HepG2 (cell line): ENCODE results near the gene PPP1R13L. TPM values are rescaled to one million over a fixed set of nuclear protein-coding genes. Genes with fewer than 3 reads are reported as not detected.
A peak's percentile ranks its signal among the peaks of the same experiment; 100 is the strongest.

Source experiments
- AKAP8 ChIP-seq: sonication (generic); formaldehyde crosslinking; IDR thresholded peaks from 2 replicates; pipeline ENCODE4 v1.5.1; 2020; ENCODE audit warnings: mild to moderate bottlenecking, missing genetic modification reagents
- CHD2 ChIP-seq: IDR thresholded peaks from 2 replicates; pipeline ENCODE4 v1.6.1; 2011; ENCODE audit warnings: low read depth, low read length, improper control_type of control experiment
- FOXJ3 ChIP-seq: sonication (generic); formaldehyde crosslinking; IDR thresholded peaks from 2 replicates; pipeline ENCODE4 v1.4.0; 2020; ENCODE audit warnings: missing genetic modification reagents, mild to moderate bottlenecking, borderline replicate concordance
- HMGA1 ChIP-seq: sonication (generic); formaldehyde crosslinking; conservative IDR thresholded peaks from 2 replicates; pipeline ENCODE4 v1.4.0; 2020; ENCODE audit warnings: missing genetic modification reagents
- HNRNPUL1 ChIP-seq: fragments of 200-400 bp; formaldehyde crosslinking; IDR thresholded peaks from 2 replicates; pipeline ENCODE4 v1.6.1; 2017; ENCODE audit warnings: low read depth, mild to moderate bottlenecking, low read length, moderate library complexity
- NCOA5 ChIP-seq: sonication (generic); formaldehyde crosslinking; IDR thresholded peaks from 2 replicates; pipeline ENCODE4 v1.4.0; 2020; ENCODE audit warnings: missing genetic modification reagents
- PHB2 ChIP-seq: fragments of 450-650 bp; IDR thresholded peaks from 2 replicates; pipeline ENCODE4 v1.6.1; 2018; ENCODE audit not compliant: partially characterized antibody
- PRDM4 ChIP-seq: sonication (generic); formaldehyde crosslinking; IDR thresholded peaks from 2 replicates; pipeline ENCODE4 v1.9.0; 2021; ENCODE audit warnings: missing genetic modification reagents, borderline replicate concordance
- STAT5B ChIP-seq: sonication (generic); formaldehyde crosslinking; IDR thresholded peaks from 2 replicates; pipeline ENCODE4 v1.4.0; 2020; ENCODE audit warnings: missing genetic modification reagents
- ZNF713 ChIP-seq: sonication (generic); formaldehyde crosslinking; IDR thresholded peaks from 2 replicates; pipeline ENCODE4 v1.4.0; 2020; ENCODE audit warnings: mild to moderate bottlenecking, missing genetic modification reagents
- ZNF761 ChIP-seq: sonication (generic); formaldehyde crosslinking; conservative IDR thresholded peaks from 2 replicates; pipeline ENCODE4 v1.4.0; 2020; ENCODE audit warnings: mild to moderate bottlenecking, missing genetic modification reagents
- ZNF777 ChIP-seq: sonication (generic); formaldehyde crosslinking; IDR thresholded peaks from 2 replicates; pipeline ENCODE4 v1.4.0; 2020; ENCODE audit warnings: missing genetic modification reagents
- ZUFSP ChIP-seq: sonication (generic); formaldehyde crosslinking; IDR thresholded peaks from 2 replicates; pipeline ENCODE4 v1.9.0; 2021; ENCODE audit warnings: missing genetic modification reagents, mild to moderate bottlenecking, borderline replicate concordance
- polyA plus RNA-seq, 8 experiments: library from polyadenylated mRNA; depleted of rRNA in 3 of 8; stranded (reverse) in 7 of 8; unstranded in 1 of 8; fragments of >200 nt; fragmentation: Illumina TruSeq in 4 of 8; extraction: Trizol in 4 of 8; gene quantifications; 2 replicates each; pipeline versions ENCODE4 v1.2.1 to v1.2.3, GENCODE V29; 2011 to 2016; ENCODE audit warnings: low read depth in 4 of 8, missing spikeins in 1 of 8, mixed read lengths in 1 of 8; ENCODE audit not compliant: insufficient read depth in 1 of 8
- total RNA-seq, 5 experiments: library from RNA; depleted of rRNA; stranded (reverse); fragments of >200 nt; fragmentation: Illumina TruSeq; extraction: Trizol; gene quantifications; 2 replicates each; pipeline ENCODE4 v1.2.3, GENCODE V29; 2016; ENCODE audit warnings: low read depth in 1 of 5
- TF ChIP-seq, protein P1 (sequence below): sonication (generic); formaldehyde crosslinking; IDR thresholded peaks from 2 replicates; pipeline ENCODE4 v1.4.0; 2020; ENCODE audit warnings: missing genetic modification reagents, borderline replicate concordance

The PPP1R13L gene
- total and polyA plus RNA-seq, 2 of the 13 experiments (the other 11 are each of a cell fraction or from before 2014, with no cell fraction given) = 1.3 to 6.6 TPM

GRCh38 chr19:45443462-45444317 lies 38.8 kb upstream of the PPP1R13L start (continued):
- TF ChIP-seq ZUFSP (CRISPR knock-in tag) (no peak), ZNF761 (CRISPR knock-in tag) (no peak), CHD2 (no peak), HMGA1 (no peak), PRDM4 (CRISPR knock-in tag) (no peak), FOXJ3 (CRISPR knock-in tag) (0 out of 2 replicates have a peak, but pooled peaks have one; percentile 31), STAT5B (CRISPR knock-in tag) (no peak), NCOA5 (CRISPR knock-in tag) (no peak), ZNF713 (CRISPR knock-in tag) (no peak), ZNF777 (CRISPR knock-in tag) (no peak; the same call in 1 of the 2 replicates), HNRNPUL1 (no peak), AKAP8 (no peak), PHB2 (no peak)
- TF ChIP-seq, protein P1, sequence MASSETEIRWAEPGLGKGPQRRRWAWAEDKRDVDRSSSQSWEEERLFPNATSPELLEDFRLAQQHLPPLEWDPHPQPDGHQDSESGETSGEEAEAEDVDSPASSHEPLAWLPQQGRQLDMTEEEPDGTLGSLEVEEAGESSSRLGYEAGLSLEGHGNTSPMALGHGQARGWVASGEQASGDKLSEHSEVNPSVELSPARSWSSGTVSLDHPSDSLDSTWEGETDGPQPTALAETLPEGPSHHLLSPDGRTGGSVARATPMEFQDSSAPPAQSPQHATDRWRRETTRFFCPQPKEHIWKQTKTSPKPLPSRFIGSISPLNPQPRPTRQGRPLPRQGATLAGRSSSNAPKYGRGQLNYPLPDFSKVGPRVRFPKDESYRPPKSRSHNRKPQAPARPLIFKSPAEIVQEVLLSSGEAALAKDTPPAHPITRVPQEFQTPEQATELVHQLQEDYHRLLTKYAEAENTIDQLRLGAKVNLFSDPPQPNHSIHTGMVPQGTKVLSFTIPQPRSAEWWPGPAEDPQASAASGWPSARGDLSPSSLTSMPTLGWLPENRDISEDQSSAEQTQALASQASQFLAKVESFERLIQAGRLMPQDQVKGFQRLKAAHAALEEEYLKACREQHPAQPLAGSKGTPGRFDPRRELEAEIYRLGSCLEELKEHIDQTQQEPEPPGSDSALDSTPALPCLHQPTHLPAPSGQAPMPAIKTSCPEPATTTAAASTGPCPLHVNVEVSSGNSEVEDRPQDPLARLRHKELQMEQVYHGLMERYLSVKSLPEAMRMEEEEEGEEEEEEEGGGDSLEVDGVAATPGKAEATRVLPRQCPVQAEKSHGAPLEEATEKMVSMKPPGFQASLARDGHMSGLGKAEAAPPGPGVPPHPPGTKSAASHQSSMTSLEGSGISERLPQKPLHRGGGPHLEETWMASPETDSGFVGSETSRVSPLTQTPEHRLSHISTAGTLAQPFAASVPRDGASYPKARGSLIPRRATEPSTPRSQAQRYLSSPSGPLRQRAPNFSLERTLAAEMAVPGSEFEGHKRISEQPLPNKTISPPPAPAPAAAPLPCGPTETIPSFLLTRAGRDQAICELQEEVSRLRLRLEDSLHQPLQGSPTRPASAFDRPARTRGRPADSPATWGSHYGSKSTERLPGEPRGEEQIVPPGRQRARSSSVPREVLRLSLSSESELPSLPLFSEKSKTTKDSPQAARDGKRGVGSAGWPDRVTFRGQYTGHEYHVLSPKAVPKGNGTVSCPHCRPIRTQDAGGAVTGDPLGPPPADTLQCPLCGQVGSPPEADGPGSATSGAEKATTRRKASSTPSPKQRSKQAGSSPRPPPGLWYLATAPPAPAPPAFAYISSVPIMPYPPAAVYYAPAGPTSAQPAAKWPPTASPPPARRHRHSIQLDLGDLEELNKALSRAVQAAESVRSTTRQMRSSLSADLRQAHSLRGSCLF (CRISPR knock-in tag) = no peak
